IPS DF 6.9 (cell line): ENCODE measurements around the gene KLHL24.
"Not testable (repeated sequence)": the region's sequence is repeated elsewhere in the genome, so short reads cannot be mapped to it uniquely, and the experiment has no call there.

Experiments used
- DNase-seq: peaks from one replicate; pipeline ENCODE4 v3.0.0-alpha.2; 2013; ENCODE audit warnings: low read depth, low spot score
- H3K27ac ChIP-seq: one replicate; pipeline ENCODE4 v1.5.1; 2013; ENCODE audit warnings: low read length, control low read depth
- H3K27me3 ChIP-seq: 2 replicates; pipeline ENCODE4 v1.6.1; 2013; ENCODE audit warnings: mild to moderate bottlenecking, low read length; ENCODE audit not compliant: control insufficient read depth, insufficient read depth
- H3K36me3 ChIP-seq: 2 replicates; pipeline ENCODE4 v1.6.1; 2013; ENCODE audit warnings: low read length; ENCODE audit not compliant: control insufficient read depth, insufficient read depth
- H3K4me1 ChIP-seq: 2 replicates; pipeline ENCODE4 v1.6.1; 2013; ENCODE audit warnings: low read length; ENCODE audit not compliant: control insufficient read depth, insufficient read depth
- H3K4me3 ChIP-seq: 2 replicates; pipeline ENCODE4 v1.5.1; 2013; ENCODE audit warnings: mild to moderate bottlenecking, low read length
- H3K9me3 ChIP-seq: 2 replicates; pipeline ENCODE4 v1.6.1; 2013; ENCODE audit warnings: low read length, inconsistent platforms; ENCODE audit not compliant: control insufficient read depth, insufficient read depth
- WGBS: extraction: QIAGEN DNeasy Blood & Tissue Kit; methylation state at CpG from one replicate; pipeline ENCODE4 v1.1.7; 2013; ENCODE audit warnings: mixed read lengths, missing lambda C conversion rate; ENCODE audit not compliant: insufficient read length, insufficient coverage; 5-methylcytosine and 5-hydroxymethylcytosine counted together

Gene KLHL24

DNA sequence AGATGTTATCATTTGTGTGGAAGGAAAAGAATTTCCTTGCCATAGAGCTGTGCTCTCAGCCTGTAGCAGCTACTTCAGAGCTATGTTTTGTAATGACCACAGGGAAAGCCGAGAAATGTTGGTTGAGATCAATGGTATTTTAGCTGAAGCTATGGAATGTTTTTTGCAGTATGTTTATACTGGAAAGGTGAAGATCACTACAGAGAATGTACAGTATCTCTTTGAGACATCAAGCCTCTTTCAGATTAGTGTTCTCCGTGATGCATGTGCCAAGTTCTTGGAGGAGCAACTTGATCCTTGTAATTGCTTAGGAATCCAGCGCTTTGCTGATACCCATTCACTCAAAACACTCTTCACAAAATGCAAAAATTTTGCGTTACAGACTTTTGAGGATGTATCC is 15.1 kb downstream of the KLHL24 start:
- no CpG with 5 or more reads among the region's 4 CpGs for WGBS
- H3K9me3 ChIP-seq = peaks cover 3% of the 10 kb centered on the region
- H3K4me3 ChIP-seq = no peak overlapping the region
- no peaks in the 10 kb centered on the region for H3K27me3 ChIP-seq
- no peaks in the 10 kb centered on the region for H3K4me1 ChIP-seq
- no peak overlapping the region for H3K27ac ChIP-seq
- DNase-seq = no peak
- no peaks in the 10 kb centered on the region; the same call in 1 of the 2 replicates for H3K36me3 ChIP-seq

DNA sequence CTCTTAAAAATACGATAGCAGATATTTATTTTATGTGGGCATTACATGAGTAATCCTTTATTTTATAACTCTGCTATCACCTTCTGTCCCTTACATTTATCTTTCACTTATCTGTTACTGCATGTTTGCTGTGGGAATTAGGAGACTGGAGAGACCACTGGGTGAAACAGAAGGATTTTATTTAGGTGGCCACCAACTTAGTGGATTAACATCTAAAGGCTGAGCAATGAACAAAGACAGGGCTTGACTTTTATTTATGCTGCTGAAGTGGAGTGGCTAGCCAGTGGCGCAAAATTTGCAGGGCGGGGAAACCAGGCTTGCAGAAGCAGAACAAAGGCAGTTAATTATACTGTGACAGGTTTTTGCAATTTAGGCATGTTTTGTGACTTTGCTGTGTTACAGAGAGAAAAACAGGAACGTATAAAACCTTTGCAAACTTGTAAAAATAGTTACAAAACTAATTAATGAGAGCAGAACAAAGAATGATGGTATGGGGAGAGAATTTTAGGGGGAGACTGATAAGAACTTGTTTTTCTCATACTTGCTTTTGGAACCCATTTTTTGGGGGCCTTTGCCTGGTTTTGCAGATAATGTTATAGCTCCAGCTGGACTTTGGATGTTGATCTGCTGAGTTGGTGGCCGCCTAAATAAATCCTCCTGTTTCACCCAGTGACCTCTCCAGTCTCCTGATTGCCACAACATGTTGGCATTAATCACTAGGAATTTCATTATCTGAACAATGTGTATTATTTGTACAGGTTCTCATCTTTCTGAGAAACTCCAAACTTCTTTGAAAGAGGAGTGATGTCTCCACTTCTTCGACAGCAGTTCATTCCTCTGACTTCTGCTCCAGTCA is 18.0 kb downstream of the KLHL24 start:
- no peak for DNase-seq
- no CpG with 5 or more reads among the region's 6 CpGs for WGBS
- Histone ChIP-seq H3K36me3 (no peaks in the 10 kb centered on the region; the same call in 1 of the 2 replicates), H3K27me3 (no peaks in the 10 kb centered on the region), H3K4me1 (no peaks in the 10 kb centered on the region), H3K27ac (no peak overlapping the region), H3K4me3 (no peak overlapping the region), H3K9me3 (peaks cover 3% of the 10 kb centered on the region)

DNA sequence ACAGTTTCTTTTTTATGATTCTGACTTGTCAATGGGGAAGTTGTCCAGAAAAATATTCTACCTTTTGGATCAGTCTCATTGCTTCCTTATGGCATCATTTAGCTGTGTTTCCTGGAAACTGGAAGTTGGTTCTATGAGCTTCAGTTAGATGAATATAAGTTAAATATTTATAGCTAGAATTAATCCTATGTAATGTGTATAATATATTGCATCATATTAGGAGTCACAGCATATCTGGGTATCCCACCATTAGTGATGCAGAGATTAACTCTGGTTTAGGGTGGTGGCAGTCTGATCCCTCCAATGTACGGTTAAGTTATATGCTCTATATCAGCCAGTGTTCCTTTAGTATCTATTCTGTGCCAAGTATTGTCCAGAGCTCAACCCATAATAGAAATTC is 19.3 kb downstream of the KLHL24 start:
- no CpG with 5 or more reads among the region's 1 CpG for WGBS
- no peak for DNase-seq
- no peaks in the 10 kb centered on the region for H3K4me1 ChIP-seq
- no peaks in the 10 kb centered on the region for H3K27me3 ChIP-seq
- H3K4me3 ChIP-seq = no peak overlapping the region
- no peak overlapping the region for H3K27ac ChIP-seq
- no peaks in the 10 kb centered on the region; the same call in 1 of the 2 replicates for H3K36me3 ChIP-seq
- peaks cover 3% of the 10 kb centered on the region for H3K9me3 ChIP-seq

DNA sequence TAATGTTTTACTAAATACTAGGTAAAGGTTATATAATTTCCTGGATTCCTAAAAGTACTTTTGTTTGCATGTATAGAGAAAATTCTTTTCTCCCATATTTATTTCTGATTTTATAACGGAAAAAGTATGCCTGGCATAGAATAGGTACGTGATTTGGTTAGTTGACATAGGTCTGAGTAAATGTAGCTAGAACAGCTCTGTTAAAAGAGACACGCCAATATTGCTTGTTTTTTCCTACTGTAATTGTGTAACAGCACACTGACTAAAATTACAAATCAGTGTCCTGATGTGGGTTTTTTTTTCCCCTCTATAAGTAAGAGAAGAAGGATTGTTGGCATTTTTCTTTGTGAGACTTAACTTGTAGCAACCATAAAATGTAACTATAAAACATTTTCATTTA is 26.7 kb downstream of the KLHL24 start:
- Histone ChIP-seq H3K27ac (no peak overlapping the region), H3K4me1 (no peaks in the 10 kb centered on the region), H3K27me3 (no peaks in the 10 kb centered on the region), H3K4me3 (no peak overlapping the region), H3K36me3 (peaks cover 6% of the 10 kb centered on the region; the same call in 1 of the 2 replicates), H3K9me3 (no peaks in the 10 kb centered on the region)
- DNase-seq = no peak
- no CpG with 5 or more reads among the region's 3 CpGs for WGBS

DNA sequence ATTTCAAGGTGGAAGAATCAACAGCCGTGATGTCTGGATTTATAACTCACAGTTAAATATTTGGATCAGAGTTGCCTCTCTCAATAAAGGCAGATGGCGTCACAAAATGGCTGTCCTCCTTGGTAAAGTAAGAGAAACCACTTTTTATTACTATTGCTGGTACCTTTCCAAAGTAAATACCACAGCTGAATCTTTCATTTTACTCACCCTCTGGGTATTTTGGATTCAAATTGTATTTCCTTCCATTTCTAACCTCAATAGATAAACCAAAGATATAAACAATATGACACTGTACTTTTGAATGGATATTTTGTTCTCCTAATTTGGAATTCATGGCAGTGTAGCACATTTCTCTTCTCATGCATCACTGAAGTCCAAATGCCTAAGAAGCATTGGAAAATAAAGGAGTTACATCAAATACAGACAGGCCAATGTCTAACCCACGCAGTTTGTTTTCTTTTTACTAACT is 29.5 kb downstream of the KLHL24 start:
- DNase-seq = no peak
- H3K9me3 ChIP-seq = no peaks in the 10 kb centered on the region
- H3K27ac ChIP-seq = no peak overlapping the region
- H3K4me1 ChIP-seq = no peaks in the 10 kb centered on the region
- H3K27me3 ChIP-seq = no peaks in the 10 kb centered on the region
- no CpG with 5 or more reads among the region's 3 CpGs for WGBS
- peaks cover 6% of the 10 kb centered on the region; the same call in 1 of the 2 replicates for H3K36me3 ChIP-seq
- no peak overlapping the region for H3K4me3 ChIP-seq

DNA sequence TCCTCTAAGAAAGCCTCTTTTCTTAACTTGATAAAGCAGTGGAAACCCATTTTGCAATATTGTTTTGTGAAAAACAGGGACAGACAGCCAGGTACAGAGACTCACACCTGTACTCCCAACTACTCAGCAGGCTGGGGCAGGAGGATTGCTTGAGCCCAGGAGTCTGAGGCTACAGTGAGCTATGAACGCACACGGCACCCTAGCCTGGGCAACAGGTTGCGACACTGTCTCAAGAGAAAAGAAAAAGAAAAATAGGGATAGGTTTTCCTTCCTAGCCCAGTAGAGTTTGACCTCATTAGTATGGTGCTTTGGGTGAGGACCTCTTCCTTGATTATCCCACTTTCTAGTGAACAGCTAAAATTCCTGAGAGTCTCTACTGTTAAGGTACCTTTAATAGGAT is 44.6 kb downstream of the KLHL24 start:
- Histone ChIP-seq H3K4me3 (no peak overlapping the region), H3K27ac (no peak overlapping the region), H3K9me3 (no peaks in the 10 kb centered on the region), H3K36me3 (no peaks in the 10 kb centered on the region), H3K27me3 (no peaks in the 10 kb centered on the region), H3K4me1 (no peaks in the 10 kb centered on the region)
- no peak for DNase-seq
- WGBS = no CpG with 5 or more reads among the region's 3 CpGs

DNA sequence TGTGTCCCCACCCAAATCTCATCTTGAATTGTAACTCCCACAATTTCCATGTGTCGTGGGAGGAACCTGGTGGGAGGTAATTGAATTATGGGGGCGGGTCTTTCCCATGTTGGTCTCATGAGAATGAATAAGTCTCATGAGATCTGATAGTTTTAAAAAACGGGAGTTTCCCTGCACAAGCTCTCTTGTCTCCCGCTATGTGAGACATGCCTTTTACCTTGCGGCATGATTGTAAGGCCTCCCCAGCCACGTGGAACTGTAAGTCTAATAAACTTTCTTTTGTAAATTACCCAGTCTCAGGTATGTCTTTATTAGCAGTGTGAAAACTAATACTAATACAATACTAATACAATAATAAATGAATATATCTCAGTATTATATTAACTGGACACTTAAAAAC is 52.3 kb downstream of the KLHL24 start:
- no CpG with 5 or more reads among the region's 6 CpGs for WGBS
- no peaks in the 10 kb centered on the region for H3K9me3 ChIP-seq
- no peaks in the 10 kb centered on the region for H3K27me3 ChIP-seq
- DNase-seq = no peak
- no peak overlapping the region for H3K4me3 ChIP-seq
- no peaks in the 10 kb centered on the region for H3K4me1 ChIP-seq
- no peak overlapping the region for H3K27ac ChIP-seq
- H3K36me3 ChIP-seq = no peaks in the 10 kb centered on the region

DNA sequence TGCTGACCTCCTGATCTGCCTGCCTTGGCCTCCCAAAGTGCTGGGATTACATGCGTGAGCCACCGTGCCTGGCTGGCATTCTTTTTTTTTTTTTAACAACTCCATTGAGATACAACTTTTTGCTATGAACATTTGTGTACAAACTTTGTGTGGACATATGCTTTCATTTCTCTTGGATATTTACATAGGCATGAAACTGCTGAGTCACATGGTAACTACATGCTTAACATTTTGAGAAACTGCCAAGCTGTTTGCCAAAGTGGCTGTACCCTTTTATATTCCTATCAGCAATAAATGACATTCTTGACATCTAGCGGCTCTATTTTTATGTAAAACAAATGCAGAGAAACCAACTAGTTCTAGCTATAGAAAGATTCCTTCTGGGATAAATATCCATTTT is 53.5 kb downstream of the KLHL24 start:
- Histone ChIP-seq H3K9me3 (no peaks in the 10 kb centered on the region), H3K4me3 (no peak overlapping the region), H3K36me3 (no peaks in the 10 kb centered on the region), H3K27me3 (no peaks in the 10 kb centered on the region), H3K4me1 (no peaks in the 10 kb centered on the region), H3K27ac (no peak overlapping the region)
- DNase-seq = no peak
- WGBS = no CpG with 5 or more reads among the region's 3 CpGs

GRCh38 chr3:183689621-183690020 is 54.2 kb downstream of the KLHL24 start:
- not testable (repeated sequence) for H3K27me3 ChIP-seq, H3K4me1 ChIP-seq, DNase-seq, H3K36me3 ChIP-seq, H3K4me3 ChIP-seq, H3K27ac ChIP-seq, H3K9me3 ChIP-seq
- WGBS = no CpG with 5 or more reads among the region's 5 CpGs

- Histone ChIP-seq H3K27me3 (no peaks in the 10 kb centered on the region), H3K9me3 (no peaks in the 10 kb centered on the region), H3K27ac (no peak overlapping the region), H3K4me3 (no peak overlapping the region), H3K36me3 (no peaks in the 10 kb centered on the region), H3K4me1 (no peaks in the 10 kb centered on the region)
- no peak for DNase-seq
- WGBS = no CpG with 5 or more reads among the region's 11 CpGs
Measured at GRCh38 chr3:183690402-183690995, 55.1 kb downstream of the KLHL24 start.
